Lower lobe of right lung (tissue), 2 donors: ENCODE measurements around the gene CCR7. TPM values are rescaled to one million over a fixed set of nuclear protein-coding genes. Genes with fewer than 3 reads are reported as not detected.

ENCODE experiments used
- ATAC-seq, 2 donors: fragments of 200-7000 bp; cut with Tn5 transposase; one replicate each; pipeline ENCODE4 v1.9.1; 2020 to 2022; ENCODE audit warnings: mild to moderate bottlenecking in 2 of 2, moderate library complexity in 2 of 2
- DNase-seq: peaks from one replicate; pipeline ENCODE4 v3.0.0-alpha.2; 2020
- H3K27ac ChIP-seq: fragments of 200-600 bp; one replicate; pipeline ENCODE4 v1.8.0; 2022
- H3K27me3 ChIP-seq: fragments of 200-600 bp; one replicate; pipeline ENCODE4 v1.8.0; 2022; ENCODE audit warnings: low read depth
- H3K36me3 ChIP-seq: fragments of 200-600 bp; one replicate; pipeline ENCODE4 v1.8.0; 2022; ENCODE audit warnings: mild to moderate bottlenecking
- H3K4me1 ChIP-seq: fragments of 200-600 bp; one replicate; pipeline ENCODE4 v1.8.0; 2022
- H3K4me3 ChIP-seq: fragments of 200-600 bp; one replicate; pipeline ENCODE4 v1.8.0; 2022; ENCODE audit warnings: mild to moderate bottlenecking
- H3K9me3 ChIP-seq: fragments of 200-600 bp; one replicate; pipeline ENCODE4 v1.8.0; 2022
- intact Hi-C: fragments of 100-400 bp; cut with DNase I; formaldehyde crosslinking; loops from one replicate; pipeline ENCODE4 v1.11.0; 2022
- total RNA-seq: library from RNA; stranded (reverse); fragmentation: NEBNext Ultra II Directional; extraction: Animal tissue kit (Norgen Biotek cat#: 25700); gene quantifications from one replicate; pipeline ENCODE4 v1.2.1, GENCODE V29; 2021
- TF ChIP-seq, protein P1 (sequence below): fragments of 200-600 bp; IDR thresholded peaks from one replicate; pipeline ENCODE4 v1.8.0; 2022; ENCODE audit warnings: antibody characterized with exemption, mild to moderate bottlenecking
- donor health status: DM: no; HTN: yes; CAD: no; lungs with severe emphysema.

CCR7 gene
- total RNA-seq, 1 donor from 2014 or later: 2.2 TPM

DNA sequence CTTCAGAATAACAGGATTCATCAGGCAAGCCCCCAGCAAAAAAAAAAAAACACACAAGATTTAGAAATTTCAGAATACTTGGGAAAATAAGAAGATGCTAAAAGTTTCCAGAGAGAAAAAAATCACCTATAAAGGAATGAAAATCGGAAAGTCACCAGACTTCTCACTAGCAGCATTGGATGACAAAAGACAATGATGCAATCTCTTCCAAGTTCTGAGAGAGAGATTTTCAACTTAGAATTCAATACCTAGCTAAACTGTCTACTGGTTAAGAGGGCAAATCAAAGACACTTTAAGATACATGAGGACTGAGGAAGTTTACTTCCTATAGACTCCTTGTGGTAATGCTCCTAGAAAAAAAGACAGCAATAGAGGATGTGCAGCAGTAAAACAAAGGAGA is 40.0 kb downstream of the CCR7 start:
- intact Hi-C loops: no loop called here

GRCh38 chr17:40524243-40524965 is 40.9 kb downstream of the CCR7 start:
- H3K36me3 ChIP-seq: no peaks in the 10 kb centered on the region
- intact Hi-C loops: no loop called here
- ATAC-seq: no peak
- H3K4me3 ChIP-seq: no peak overlapping the region
- no peaks in the 10 kb centered on the region for H3K9me3 ChIP-seq
- no peaks in the 10 kb centered on the region for H3K27me3 ChIP-seq
- DNase-seq: no peak
- H3K27ac ChIP-seq: no peak overlapping the region
- H3K4me1 ChIP-seq: no peaks in the 10 kb centered on the region
- TF ChIP-seq, protein P1, sequence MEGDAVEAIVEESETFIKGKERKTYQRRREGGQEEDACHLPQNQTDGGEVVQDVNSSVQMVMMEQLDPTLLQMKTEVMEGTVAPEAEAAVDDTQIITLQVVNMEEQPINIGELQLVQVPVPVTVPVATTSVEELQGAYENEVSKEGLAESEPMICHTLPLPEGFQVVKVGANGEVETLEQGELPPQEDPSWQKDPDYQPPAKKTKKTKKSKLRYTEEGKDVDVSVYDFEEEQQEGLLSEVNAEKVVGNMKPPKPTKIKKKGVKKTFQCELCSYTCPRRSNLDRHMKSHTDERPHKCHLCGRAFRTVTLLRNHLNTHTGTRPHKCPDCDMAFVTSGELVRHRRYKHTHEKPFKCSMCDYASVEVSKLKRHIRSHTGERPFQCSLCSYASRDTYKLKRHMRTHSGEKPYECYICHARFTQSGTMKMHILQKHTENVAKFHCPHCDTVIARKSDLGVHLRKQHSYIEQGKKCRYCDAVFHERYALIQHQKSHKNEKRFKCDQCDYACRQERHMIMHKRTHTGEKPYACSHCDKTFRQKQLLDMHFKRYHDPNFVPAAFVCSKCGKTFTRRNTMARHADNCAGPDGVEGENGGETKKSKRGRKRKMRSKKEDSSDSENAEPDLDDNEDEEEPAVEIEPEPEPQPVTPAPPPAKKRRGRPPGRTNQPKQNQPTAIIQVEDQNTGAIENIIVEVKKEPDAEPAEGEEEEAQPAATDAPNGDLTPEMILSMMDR: no peak

More for the DNA sequence above, 40.0 kb downstream of the CCR7 start:
- ATAC-seq (no peak), DNase-seq (no peak)
- Histone ChIP-seq H3K4me3 (no peak overlapping the region), H3K27ac (no peak overlapping the region), H3K36me3 (no peaks in the 10 kb centered on the region), H3K27me3 (no peaks in the 10 kb centered on the region), H3K9me3 (no peaks in the 10 kb centered on the region), H3K4me1 (no peaks in the 10 kb centered on the region)
- TF ChIP-seq, protein P1: no peak

- no peak overlapping the region for H3K4me3 ChIP-seq
- no peak for ATAC-seq
- no peaks in the 10 kb centered on the region for H3K27me3 ChIP-seq
- no peaks in the 10 kb centered on the region for H3K36me3 ChIP-seq
- H3K9me3 ChIP-seq: no peaks in the 10 kb centered on the region
- no peak overlapping the region for H3K27ac ChIP-seq
- TF ChIP-seq, protein P1: no peak
- no peak for DNase-seq
- intact Hi-C loops: no loop called here
- peaks cover 10% of the 10 kb centered on the region for H3K4me1 ChIP-seq
Observed at GRCh38 chr17:40522961-40523310, 42.3 kb downstream of the CCR7 start.

- Histone ChIP-seq H3K9me3 (no peaks in the 10 kb centered on the region), H3K36me3 (no peaks in the 10 kb centered on the region), H3K4me3 (no peak overlapping the region), H3K27me3 (no peaks in the 10 kb centered on the region), H3K27ac (no peak overlapping the region), H3K4me1 (peaks cover 14% of the 10 kb centered on the region)
- intact Hi-C loops: no loop called here
- DNase-seq (no peak), ATAC-seq (peak in 1 of 2 donors; percentile 6)
- TF ChIP-seq, protein P1: no peak
Observed at GRCh38 chr17:40522250-40522960, 42.9 kb downstream of the CCR7 start.

DNA sequence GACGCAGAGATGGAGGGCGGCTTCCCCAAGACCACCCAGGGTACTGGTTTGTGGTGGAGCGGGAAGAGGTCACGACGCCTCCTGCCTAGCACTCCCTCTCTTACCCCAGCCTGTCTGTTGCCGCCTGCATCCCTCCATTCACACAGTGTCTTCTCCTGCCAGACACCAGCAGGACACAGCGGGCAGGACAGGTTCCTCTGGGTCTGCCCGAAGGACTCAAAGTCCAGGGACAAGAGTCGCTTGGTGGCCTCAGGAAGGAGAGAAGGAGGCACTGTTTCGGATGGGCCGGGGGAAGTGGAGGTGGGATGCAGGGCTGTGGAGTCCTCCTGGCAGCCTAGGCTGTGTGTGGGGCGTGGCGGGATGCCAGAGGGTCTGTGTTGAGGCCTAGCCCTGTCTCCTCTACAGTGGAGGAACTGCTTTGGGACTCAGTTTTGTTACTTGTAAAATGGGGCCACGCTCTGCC is 44.2 kb downstream of the CCR7 start:
- H3K27me3 ChIP-seq: no peaks in the 10 kb centered on the region
- no peak for DNase-seq
- H3K9me3 ChIP-seq: no peaks in the 10 kb centered on the region
- H3K36me3 ChIP-seq: no peaks in the 10 kb centered on the region
- H3K4me3 ChIP-seq: no peak overlapping the region
- peaks cover 25% of the 10 kb centered on the region for H3K4me1 ChIP-seq
- ATAC-seq: no peak
- TF ChIP-seq, protein P1: no peak
- H3K27ac ChIP-seq: no peak overlapping the region
- intact Hi-C loops: no loop called here
